HEK293 (cell line): ENCODE results near the gene PPP1R3E.
A peak's percentile ranks its signal among the peaks of the same experiment; 100 is the strongest.

Experiments used
- CTCF ChIA-PET: fragments of 350-600 bp; formaldehyde crosslinking; extraction: SDS; loops from one replicate; lab custom pipeline; 2021; ENCODE audit warnings: antibody characterized with exemption; lab: Yijun Ruan, JAX
- POLR2A ChIA-PET: fragments of 300-600 bp; formaldehyde crosslinking; extraction: SDS; loops from one replicate; lab custom pipeline; 2020; ENCODE audit warnings: antibody characterized with exemption, inconsistent platforms; lab: Yijun Ruan, JAX
- H3K27ac ChIP-seq: fragments of 200-500 bp; sonication (Bioruptor generic); 2 replicates; pipeline ENCODE4 v1.5.1; 2014; ENCODE audit warnings: low read depth, low read length, control low read depth, inconsistent platforms; ENCODE audit errors: extremely low read depth
- H3K36me3 ChIP-seq, 2 experiments: fragments of 200-500 bp in 1 of 2; sonication (Bioruptor generic) in 1 of 2; 1 replicate in 1 of 2; 2 replicates in 1 of 2; pipeline ENCODE4 v1.5.1; 2014 to 2017; ENCODE audit warnings: inconsistent platforms in 2 of 2, low read length in 2 of 2; ENCODE audit not compliant: control insufficient read depth in 2 of 2, insufficient read depth in 1 of 2
- H3K4me1 ChIP-seq: fragments of 200-500 bp; sonication (Bioruptor generic); 2 replicates; pipeline ENCODE4 v1.5.1; 2014; ENCODE audit warnings: mild to moderate bottlenecking, low read length, inconsistent platforms; ENCODE audit not compliant: control insufficient read depth, insufficient read depth
- H3K4me3 ChIP-seq: 2 replicates; pipeline ENCODE4 v1.5.1; 2011; ENCODE audit warnings: low read depth, mild to moderate bottlenecking, control low read depth, low read length, moderate library complexity
- H3K9me3 ChIP-seq: fragments of 200-500 bp; sonication (Bioruptor generic); 2 replicates; pipeline ENCODE4 v1.5.1; 2014; ENCODE audit warnings: low read depth, low read length, inconsistent platforms; ENCODE audit not compliant: control insufficient read depth, insufficient read depth
- KLF7 ChIP-seq: fragments of 450-650 bp; formaldehyde crosslinking; IDR thresholded peaks from 2 replicates; pipeline ENCODE4 v1.5.1; 2016; ENCODE audit warnings: missing biosample characterization, missing genetic modification characterization, borderline replicate concordance
- MZF1 ChIP-seq: fragments of 450-650 bp; formaldehyde crosslinking; IDR thresholded peaks from 2 replicates; pipeline ENCODE4 v1.5.1; 2017; ENCODE audit warnings: missing biosample characterization, missing genetic modification characterization, borderline replicate concordance
- SCRT1 ChIP-seq: fragments of 450-650 bp; formaldehyde crosslinking; IDR thresholded peaks from 2 replicates; pipeline ENCODE4 v1.5.1; 2016; ENCODE audit warnings: missing biosample characterization, missing genetic modification characterization, borderline replicate concordance
- WT1 ChIP-seq: fragments of 450-650 bp; formaldehyde crosslinking; IDR thresholded peaks from 2 replicates; pipeline ENCODE4 v1.5.1; 2016; ENCODE audit warnings: missing biosample characterization, missing genetic modification characterization
- ZBTB48 ChIP-seq: fragments of 450-650 bp; formaldehyde crosslinking; IDR thresholded peaks from 2 replicates; pipeline ENCODE4 v1.5.1; 2016; ENCODE audit warnings: missing biosample characterization, missing genetic modification characterization
- ZBTB8A ChIP-seq: fragments of 450-650 bp; formaldehyde crosslinking; IDR thresholded peaks from 2 replicates; pipeline ENCODE4 v1.5.1; 2016; ENCODE audit warnings: missing biosample characterization, missing genetic modification characterization
- ZFP41 ChIP-seq: fragments of 450-650 bp; formaldehyde crosslinking; IDR thresholded peaks from 2 replicates; pipeline ENCODE4 v1.5.1; 2016; ENCODE audit warnings: missing biosample characterization, missing genetic modification characterization, borderline replicate concordance
- ZNF112 ChIP-seq: fragments of 450-650 bp; formaldehyde crosslinking; IDR thresholded peaks from 2 replicates; pipeline ENCODE4 v1.5.0; 2017; ENCODE audit warnings: missing biosample characterization, missing genetic modification characterization
- ZNF140 ChIP-seq: fragments of 450-650 bp; formaldehyde crosslinking; IDR thresholded peaks from 2 replicates; pipeline ENCODE4 v1.5.1; 2016; ENCODE audit warnings: missing biosample characterization, missing genetic modification characterization
- ZNF169 ChIP-seq: fragments of 450-650 bp; formaldehyde crosslinking; IDR thresholded peaks from 2 replicates; pipeline ENCODE4 v1.5.1; 2016; ENCODE audit warnings: missing biosample characterization, missing genetic modification characterization
- ZNF175 ChIP-seq: fragments of 450-650 bp; formaldehyde crosslinking; IDR thresholded peaks from 2 replicates; pipeline ENCODE4 v1.5.1; 2016; ENCODE audit warnings: missing biosample characterization, missing genetic modification characterization
- ZNF24 ChIP-seq: fragments of 450-650 bp; formaldehyde crosslinking; IDR thresholded peaks from 2 replicates; pipeline ENCODE4 v1.5.1; 2016; ENCODE audit warnings: missing biosample characterization, missing genetic modification characterization
- ZNF404 ChIP-seq: fragments of 450-650 bp; formaldehyde crosslinking; IDR thresholded peaks from 2 replicates; pipeline ENCODE4 v1.5.1; 2017; ENCODE audit warnings: missing biosample characterization, missing genetic modification characterization
- ZNF530 ChIP-seq: fragments of 450-650 bp; formaldehyde crosslinking; IDR thresholded peaks from 2 replicates; pipeline ENCODE4 v1.5.1; 2016; ENCODE audit warnings: low read depth, missing biosample characterization, missing genetic modification characterization
- ZNF555 ChIP-seq: fragments of 450-650 bp; formaldehyde crosslinking; conservative IDR thresholded peaks from 2 replicates; pipeline ENCODE4 v1.5.1; 2017; ENCODE audit warnings: missing biosample characterization, mild to moderate bottlenecking, missing genetic modification characterization, inconsistent platforms
- ZNF600 ChIP-seq: fragments of 450-650 bp; formaldehyde crosslinking; IDR thresholded peaks from 2 replicates; pipeline ENCODE4 v1.5.1; 2016; ENCODE audit warnings: missing biosample characterization, missing genetic modification characterization
- ZNF658 ChIP-seq: fragments of 450-650 bp; formaldehyde crosslinking; IDR thresholded peaks from 2 replicates; pipeline ENCODE4; 2016; ENCODE audit warnings: missing biosample characterization, missing genetic modification characterization
- ZNF670 ChIP-seq: fragments of 450-650 bp; formaldehyde crosslinking; IDR thresholded peaks from 2 replicates; pipeline ENCODE4 v1.5.1; 2016; ENCODE audit warnings: missing biosample characterization, missing genetic modification characterization, low read depth
- TF ChIP-seq, protein P1 (sequence below): fragments of 450-650 bp; formaldehyde crosslinking; IDR thresholded peaks from 2 replicates; pipeline ENCODE4 v1.5.1; 2016; ENCODE audit warnings: missing biosample characterization, missing genetic modification characterization
- TF ChIP-seq, protein P2 (sequence below): fragments of 450-650 bp; formaldehyde crosslinking; IDR thresholded peaks from 2 replicates; pipeline ENCODE4; 2016; ENCODE audit warnings: missing biosample characterization, missing genetic modification characterization
- TF ChIP-seq, protein P3 (sequence below): fragments of 450-650 bp; formaldehyde crosslinking; IDR thresholded peaks from 2 replicates; pipeline ENCODE4 v1.5.1; 2016; ENCODE audit warnings: missing biosample characterization, missing genetic modification characterization
- TF ChIP-seq, protein P4 (sequence below): fragments of 450-650 bp; IDR thresholded peaks from 2 replicates; pipeline ENCODE4 v1.5.1; 2018; ENCODE audit warnings: missing biosample characterization, mild to moderate bottlenecking, missing genetic modification characterization
- TF ChIP-seq, protein P5 (sequence below): fragments of 450-650 bp; formaldehyde crosslinking; IDR thresholded peaks from 2 replicates; pipeline ENCODE4 v1.5.1; 2017; ENCODE audit warnings: missing biosample characterization, missing genetic modification characterization

PPP1R3E gene

DNA sequence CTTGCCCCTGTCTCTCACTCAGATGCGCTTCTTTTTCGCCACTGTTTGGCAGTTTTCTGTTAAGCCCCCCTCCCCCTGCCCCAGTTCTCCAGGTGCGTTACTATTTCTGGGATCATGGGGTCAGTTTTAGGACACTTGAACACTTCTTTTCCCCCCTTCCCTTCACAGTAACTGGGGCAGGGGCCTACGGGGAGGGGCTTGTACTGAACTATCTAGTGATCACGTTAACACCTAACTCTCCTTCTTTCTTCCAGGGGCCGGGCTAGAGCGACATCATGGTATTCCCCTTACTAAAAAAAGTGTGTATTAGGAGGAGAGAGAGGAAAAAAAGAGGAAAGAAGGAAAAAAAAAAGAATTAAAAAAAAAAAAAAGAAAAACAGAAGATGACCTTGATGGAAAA lies 22.3 kb upstream of the PPP1R3E start (continued):
- TF ChIP-seq, protein P1, sequence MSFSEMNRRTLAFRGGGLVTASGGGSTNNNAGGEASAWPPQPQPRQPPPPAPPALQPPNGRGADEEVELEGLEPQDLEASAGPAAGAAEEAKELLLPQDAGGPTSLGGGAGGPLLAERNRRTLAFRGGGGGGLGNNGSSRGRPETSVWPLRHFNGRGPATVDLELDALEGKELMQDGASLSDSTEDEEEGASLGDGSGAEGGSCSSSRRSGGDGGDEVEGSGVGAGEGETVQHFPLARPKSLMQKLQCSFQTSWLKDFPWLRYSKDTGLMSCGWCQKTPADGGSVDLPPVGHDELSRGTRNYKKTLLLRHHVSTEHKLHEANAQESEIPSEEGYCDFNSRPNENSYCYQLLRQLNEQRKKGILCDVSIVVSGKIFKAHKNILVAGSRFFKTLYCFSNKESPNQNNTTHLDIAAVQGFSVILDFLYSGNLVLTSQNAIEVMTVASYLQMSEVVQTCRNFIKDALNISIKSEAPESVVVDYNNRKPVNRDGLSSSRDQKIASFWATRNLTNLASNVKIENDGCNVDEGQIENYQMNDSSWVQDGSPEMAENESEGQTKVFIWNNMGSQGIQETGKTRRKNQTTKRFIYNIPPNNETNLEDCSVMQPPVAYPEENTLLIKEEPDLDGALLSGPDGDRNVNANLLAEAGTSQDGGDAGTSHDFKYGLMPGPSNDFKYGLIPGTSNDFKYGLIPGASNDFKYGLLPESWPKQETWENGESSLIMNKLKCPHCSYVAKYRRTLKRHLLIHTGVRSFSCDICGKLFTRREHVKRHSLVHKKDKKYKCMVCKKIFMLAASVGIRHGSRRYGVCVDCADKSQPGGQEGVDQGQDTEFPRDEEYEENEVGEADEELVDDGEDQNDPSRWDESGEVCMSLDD (tag by site-specific recombination), result no peak
- TF ChIP-seq ZBTB48, result no peak

DNA sequence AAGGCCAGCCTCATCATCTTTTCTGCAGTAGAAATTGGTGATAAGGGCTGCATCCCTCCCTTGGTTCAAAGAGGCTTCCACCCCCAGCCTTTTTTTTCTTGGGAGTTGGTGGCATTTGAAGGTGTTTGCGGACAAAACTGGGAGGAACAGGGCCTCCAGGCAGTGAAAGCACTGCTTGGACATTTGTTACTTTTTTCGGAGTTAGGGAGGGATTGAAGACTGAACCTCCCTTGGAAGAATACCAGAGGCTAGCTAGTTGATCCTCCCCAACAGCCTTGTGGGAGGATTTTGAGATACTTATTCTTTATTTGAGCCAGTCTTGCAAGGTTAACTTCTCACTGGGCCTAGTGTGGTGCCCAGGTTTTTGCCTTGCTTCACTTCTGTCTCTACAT lies 21.8 kb upstream of the PPP1R3E start:
- no peak overlapping the region for H3K27ac ChIP-seq
- CTCF ChIA-PET, result interaction anchor here (1.0 kb wide), 1 partner anchor 56 kb away, joined by 4 read pairs; no protein-coding TSS in a partner anchor
- TF ChIP-seq WT1 (tag by site-specific recombination), result peak; percentile 88
- no peak for TF ChIP-seq ZNF600 (tag by site-specific recombination)
- TF ChIP-seq, protein P2, sequence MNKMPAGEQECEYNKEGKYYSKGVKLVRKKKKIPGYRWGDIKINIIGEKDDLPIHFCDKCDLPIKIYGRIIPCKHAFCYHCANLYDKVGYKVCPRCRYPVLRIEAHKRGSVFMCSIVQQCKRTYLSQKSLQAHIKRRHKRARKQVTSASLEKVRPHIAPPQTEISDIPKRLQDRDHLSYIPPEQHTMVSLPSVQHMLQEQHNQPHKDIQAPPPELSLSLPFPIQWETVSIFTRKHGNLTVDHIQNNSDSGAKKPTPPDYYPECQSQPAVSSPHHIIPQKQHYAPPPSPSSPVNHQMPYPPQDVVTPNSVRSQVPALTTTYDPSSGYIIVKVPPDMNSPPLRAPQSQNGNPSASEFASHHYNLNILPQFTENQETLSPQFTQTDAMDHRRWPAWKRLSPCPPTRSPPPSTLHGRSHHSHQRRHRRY (tag by site-specific recombination), result no peak
- POLR2A ChIA-PET, result no interaction called here
- H3K9me3 ChIP-seq, result no peaks in the 10 kb centered on the region
- peaks cover 15% of the 10 kb centered on the region for H3K4me1 ChIP-seq
- no peak overlapping the region for H3K4me3 ChIP-seq
- peaks cover 25 to 37% of the 10 kb centered on the region in 2 experiments for H3K36me3 ChIP-seq

DNA sequence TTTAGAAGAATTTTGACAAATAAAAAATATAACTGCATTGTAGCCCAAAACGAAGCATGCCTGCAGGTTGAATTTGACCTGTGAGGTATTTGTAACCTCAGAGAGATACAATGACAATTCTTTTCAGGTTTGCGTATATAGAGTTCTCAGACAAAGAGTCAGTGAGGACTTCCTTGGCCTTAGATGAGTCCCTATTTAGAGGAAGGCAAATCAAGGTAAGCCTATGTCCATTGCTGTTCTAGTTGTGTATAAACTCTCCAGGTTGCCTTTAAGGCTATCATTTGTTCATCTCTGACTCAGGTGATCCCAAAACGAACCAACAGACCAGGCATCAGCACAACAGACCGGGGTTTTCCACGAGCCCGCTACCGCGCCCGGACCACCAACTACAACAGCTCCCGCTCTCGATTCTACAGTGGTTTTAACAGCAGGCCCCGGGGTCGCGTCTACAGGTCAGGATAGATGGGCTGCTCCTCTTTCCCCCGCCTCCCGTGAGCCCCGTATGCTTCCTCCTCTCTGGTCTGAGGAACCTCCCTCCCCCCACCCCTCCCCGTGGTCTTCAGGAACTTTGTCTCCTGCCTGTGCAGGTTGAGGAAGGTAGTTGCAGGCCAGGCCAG lies 21.3 kb upstream of the PPP1R3E start:
- ChIA-PET POLR2A (no interaction called here), CTCF (interaction anchor here (0.6 to 2.5 kb wide), 5 partner anchors 10 to 56 kb away, joined by 3 to 14 read pairs (median 3); no protein-coding TSS in a partner anchor)
- peaks cover 15% of the 10 kb centered on the region for H3K4me1 ChIP-seq
- no peaks in the 10 kb centered on the region for H3K9me3 ChIP-seq
- peaks cover 25 to 41% of the 10 kb centered on the region in 2 experiments for H3K36me3 ChIP-seq
- no peak overlapping the region for H3K4me3 ChIP-seq
- TF ChIP-seq ZNF530 (no peak), ZNF670 (no peak), ZNF658 (no peak), ZNF169 (tag by site-specific recombination) (no peak), WT1 (tag by site-specific recombination) (no peak), SCRT1 (tag by site-specific recombination) (no peak), ZNF175 (tag by site-specific recombination) (no peak), ZBTB8A (tag by site-specific recombination) (no peak), MZF1 (tag by site-specific recombination) (no peak), KLF7 (tag by site-specific recombination) (no peak), ZBTB48 (no peak), ZFP41 (tag by site-specific recombination) (no peak), ZNF112 (tag by site-specific recombination) (no peak), ZNF555 (tag by site-specific recombination) (no peak), ZNF24 (no peak), ZNF140 (tag by site-specific recombination) (no peak), ZNF404 (tag by site-specific recombination) (no peak)
- TF ChIP-seq, protein P3, sequence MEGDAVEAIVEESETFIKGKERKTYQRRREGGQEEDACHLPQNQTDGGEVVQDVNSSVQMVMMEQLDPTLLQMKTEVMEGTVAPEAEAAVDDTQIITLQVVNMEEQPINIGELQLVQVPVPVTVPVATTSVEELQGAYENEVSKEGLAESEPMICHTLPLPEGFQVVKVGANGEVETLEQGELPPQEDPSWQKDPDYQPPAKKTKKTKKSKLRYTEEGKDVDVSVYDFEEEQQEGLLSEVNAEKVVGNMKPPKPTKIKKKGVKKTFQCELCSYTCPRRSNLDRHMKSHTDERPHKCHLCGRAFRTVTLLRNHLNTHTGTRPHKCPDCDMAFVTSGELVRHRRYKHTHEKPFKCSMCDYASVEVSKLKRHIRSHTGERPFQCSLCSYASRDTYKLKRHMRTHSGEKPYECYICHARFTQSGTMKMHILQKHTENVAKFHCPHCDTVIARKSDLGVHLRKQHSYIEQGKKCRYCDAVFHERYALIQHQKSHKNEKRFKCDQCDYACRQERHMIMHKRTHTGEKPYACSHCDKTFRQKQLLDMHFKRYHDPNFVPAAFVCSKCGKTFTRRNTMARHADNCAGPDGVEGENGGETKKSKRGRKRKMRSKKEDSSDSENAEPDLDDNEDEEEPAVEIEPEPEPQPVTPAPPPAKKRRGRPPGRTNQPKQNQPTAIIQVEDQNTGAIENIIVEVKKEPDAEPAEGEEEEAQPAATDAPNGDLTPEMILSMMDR (tag by site-specific recombination), result no peak
- TF ChIP-seq, protein P4, sequence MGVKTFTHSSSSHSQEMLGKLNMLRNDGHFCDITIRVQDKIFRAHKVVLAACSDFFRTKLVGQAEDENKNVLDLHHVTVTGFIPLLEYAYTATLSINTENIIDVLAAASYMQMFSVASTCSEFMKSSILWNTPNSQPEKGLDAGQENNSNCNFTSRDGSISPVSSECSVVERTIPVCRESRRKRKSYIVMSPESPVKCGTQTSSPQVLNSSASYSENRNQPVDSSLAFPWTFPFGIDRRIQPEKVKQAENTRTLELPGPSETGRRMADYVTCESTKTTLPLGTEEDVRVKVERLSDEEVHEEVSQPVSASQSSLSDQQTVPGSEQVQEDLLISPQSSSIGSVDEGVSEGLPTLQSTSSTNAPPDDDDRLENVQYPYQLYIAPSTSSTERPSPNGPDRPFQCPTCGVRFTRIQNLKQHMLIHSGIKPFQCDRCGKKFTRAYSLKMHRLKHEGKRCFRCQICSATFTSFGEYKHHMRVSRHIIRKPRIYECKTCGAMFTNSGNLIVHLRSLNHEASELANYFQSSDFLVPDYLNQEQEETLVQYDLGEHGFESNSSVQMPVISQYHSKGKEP (tag by site-specific recombination), result no peak
- TF ChIP-seq, protein P5, sequence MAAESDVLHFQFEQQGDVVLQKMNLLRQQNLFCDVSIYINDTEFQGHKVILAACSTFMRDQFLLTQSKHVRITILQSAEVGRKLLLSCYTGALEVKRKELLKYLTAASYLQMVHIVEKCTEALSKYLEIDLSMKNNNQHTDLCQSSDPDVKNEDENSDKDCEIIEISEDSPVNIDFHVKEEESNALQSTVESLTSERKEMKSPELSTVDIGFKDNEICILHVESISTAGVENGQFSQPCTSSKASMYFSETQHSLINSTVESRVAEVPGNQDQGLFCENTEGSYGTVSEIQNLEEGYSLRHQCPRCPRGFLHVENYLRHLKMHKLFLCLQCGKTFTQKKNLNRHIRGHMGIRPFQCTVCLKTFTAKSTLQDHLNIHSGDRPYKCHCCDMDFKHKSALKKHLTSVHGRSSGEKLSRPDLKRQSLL, result no peak
- no peak overlapping the region for H3K27ac ChIP-seq
